ENCODE results near the gene TNFSF13B. TPM values are rescaled to one million over a fixed set of nuclear protein-coding genes. Genes with fewer than 3 reads are reported as not detected.

TNFSF13B gene, protein sequence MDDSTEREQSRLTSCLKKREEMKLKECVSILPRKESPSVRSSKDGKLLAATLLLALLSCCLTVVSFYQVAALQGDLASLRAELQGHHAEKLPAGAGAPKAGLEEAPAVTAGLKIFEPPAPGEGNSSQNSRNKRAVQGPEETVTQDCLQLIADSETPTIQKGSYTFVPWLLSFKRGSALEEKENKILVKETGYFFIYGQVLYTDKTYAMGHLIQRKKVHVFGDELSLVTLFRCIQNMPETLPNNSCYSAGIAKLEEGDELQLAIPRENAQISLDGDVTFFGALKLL
- total RNA-seq: 15.0 TPM

DNA sequence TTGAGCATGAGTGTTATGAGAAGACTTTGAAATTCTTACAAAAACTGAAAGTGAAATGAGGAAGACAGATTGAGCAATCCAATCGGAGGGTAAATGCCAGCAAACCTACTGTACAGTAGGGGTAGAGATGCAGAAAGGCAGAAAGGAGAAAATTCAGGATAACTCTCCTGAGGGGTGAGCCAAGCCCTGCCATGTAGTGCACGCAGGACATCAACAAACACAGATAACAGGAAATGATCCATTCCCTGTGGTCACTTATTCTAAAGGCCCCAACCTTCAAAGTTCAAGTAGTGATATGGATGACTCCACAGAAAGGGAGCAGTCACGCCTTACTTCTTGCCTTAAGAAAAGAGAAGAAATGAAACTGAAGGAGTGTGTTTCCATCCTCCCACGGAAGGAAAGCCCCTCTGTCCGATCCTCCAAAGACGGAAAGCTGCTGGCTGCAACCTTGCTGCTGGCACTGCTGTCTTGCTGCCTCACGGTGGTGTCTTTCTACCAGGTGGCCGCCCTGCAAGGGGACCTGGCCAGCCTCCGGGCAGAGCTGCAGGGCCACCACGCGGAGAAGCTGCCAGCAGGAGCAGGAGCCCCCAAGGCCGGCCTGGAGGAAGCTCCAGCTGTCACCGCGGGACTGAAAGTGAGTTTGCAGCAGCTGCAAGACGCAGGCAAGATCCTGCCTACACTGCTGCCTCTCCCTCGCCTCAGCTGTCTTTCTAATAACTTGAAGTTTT, at the start of gene TNFSF13B:
TSS of gene TNFSF13B (plus strand) at position 118 of the 728 bp plus-strand sequence. CDS start at position 296, 178 bp downstream.
- no peak for DNase-seq (ENCODE audit: low spot score in 2 of 2)
- Histone ChIP-seq H3K9me3 (no peaks in the 10 kb centered on the region), H3K27ac (peak within 1 kb of the TSS; percentile 46 to 48), H3K27me3 (no peaks in the 10 kb centered on the region), H3K4me1 (no peaks in the 10 kb centered on the region), H3K4me3 (peak within 1 kb of the TSS; percentile 51 to 64), H3K36me3 (peaks cover 0 to 6% of the 10 kb centered on the region in 2 donors)
- intact Hi-C loops (cut with DNase I): no loop called here
- TF ChIP-seq, protein P1, sequence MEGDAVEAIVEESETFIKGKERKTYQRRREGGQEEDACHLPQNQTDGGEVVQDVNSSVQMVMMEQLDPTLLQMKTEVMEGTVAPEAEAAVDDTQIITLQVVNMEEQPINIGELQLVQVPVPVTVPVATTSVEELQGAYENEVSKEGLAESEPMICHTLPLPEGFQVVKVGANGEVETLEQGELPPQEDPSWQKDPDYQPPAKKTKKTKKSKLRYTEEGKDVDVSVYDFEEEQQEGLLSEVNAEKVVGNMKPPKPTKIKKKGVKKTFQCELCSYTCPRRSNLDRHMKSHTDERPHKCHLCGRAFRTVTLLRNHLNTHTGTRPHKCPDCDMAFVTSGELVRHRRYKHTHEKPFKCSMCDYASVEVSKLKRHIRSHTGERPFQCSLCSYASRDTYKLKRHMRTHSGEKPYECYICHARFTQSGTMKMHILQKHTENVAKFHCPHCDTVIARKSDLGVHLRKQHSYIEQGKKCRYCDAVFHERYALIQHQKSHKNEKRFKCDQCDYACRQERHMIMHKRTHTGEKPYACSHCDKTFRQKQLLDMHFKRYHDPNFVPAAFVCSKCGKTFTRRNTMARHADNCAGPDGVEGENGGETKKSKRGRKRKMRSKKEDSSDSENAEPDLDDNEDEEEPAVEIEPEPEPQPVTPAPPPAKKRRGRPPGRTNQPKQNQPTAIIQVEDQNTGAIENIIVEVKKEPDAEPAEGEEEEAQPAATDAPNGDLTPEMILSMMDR (IDR thresholded peaks at IDR 0.05): no peak

DNA sequence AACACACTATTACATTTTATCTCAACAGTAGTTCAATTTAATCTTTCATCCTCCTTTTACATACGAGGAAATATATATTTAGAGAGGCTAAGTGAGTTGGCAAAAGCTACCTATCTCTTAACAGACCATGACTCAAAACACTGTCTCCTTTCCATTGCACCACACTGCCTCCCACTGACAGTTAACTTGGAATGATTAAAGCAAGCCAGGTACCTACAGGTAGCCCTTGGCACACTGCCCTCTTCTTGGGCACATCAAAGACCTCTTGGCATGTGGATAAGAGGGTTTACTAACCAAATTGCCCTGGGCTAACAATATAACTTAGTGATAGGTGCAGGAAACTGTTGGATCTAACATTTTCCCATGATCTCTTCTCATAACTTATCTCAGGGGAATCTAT, 49.5 kb upstream of the TNFSF13B start:
- Histone ChIP-seq H3K27ac (no peak overlapping the region), H3K36me3 (no peaks in the 10 kb centered on the region), H3K4me3 (no peak overlapping the region), H3K27me3 (no peaks in the 10 kb centered on the region), H3K4me1 (peaks cover 4 to 13% of the 10 kb centered on the region in 2 donors), H3K9me3 (no peaks in the 10 kb centered on the region)
- TF ChIP-seq, protein P1 (IDR thresholded peaks at IDR 0.05): no peak
- no peak for DNase-seq (ENCODE audit: low spot score in 2 of 2)
- intact Hi-C loops (cut with DNase I): no loop called here

DNA sequence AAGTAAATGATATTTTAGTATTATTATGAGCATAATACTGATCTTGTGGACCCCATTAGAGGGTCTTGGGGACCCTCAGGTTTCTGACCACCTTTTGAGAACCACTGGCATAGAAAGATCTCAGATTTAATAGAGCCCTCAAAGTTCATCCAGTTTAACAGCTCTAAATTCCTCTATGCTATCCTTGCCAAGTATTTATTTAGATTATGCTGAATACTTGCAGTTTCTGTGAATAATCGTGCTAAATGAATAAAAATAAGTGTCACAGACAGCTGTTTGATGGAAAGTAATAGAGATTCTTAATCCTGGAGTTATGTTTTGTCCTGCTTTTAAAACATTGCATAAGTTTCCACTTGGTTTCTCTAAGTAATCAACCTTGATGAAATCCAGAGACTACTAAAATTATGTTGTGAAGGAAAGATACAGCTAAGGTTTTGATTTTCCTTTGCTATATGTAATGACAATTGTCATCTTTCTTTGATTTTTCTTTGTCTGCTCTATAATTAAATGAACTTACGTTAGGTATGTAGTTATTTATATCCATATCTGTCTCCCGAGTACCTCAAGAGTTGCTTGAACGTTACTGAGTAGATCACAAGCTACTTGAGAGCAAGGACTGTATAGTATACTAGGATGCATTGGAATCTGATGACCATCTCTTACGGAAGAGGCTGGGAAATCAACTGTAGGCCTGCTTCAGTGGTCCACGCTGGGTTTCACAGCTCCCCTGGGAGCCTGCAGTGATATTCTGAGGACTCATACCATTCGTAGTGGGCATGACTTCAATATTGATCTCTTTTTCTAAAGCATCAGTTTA, 45.6 kb upstream of the TNFSF13B start:
- intact Hi-C loops (cut with DNase I): no loop called here
- Histone ChIP-seq H3K36me3 (no peaks in the 10 kb centered on the region), H3K4me3 (no peak overlapping the region), H3K27ac (no peak overlapping the region), H3K4me1 (peaks cover 0 to 12% of the 10 kb centered on the region in 2 donors), H3K27me3 (no peaks in the 10 kb centered on the region), H3K9me3 (no peaks in the 10 kb centered on the region)
- DNase-seq (ENCODE audit: low spot score in 2 of 2): no peak
- TF ChIP-seq, protein P1 (IDR thresholded peaks at IDR 0.05): no peak

DNA sequence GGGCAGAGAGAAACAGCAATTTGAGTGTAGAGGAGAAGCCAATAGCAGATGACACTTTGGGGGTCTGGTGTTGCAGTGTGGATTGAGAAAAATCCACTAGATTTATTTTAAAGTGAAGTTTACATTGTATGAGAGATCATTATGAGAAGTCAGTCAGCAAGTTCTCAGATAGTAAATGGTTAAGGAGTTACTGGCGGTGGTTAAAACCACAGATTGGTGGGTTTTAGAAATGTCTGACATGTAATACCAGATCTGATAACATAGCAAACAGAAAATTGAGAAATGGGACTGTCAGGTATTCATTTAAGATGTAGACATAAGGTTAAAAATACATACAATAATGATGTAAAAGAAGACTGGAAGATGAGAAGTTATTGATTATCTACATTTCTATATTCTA, 44.1 kb upstream of the TNFSF13B start:
- H3K4me1 ChIP-seq: peaks cover 0 to 7% of the 10 kb centered on the region in 2 donors
- intact Hi-C loops (cut with DNase I): loop anchor here (5.0 kb wide), 1 partner anchor 672 kb away; no protein-coding TSS in a partner anchor

DNA sequence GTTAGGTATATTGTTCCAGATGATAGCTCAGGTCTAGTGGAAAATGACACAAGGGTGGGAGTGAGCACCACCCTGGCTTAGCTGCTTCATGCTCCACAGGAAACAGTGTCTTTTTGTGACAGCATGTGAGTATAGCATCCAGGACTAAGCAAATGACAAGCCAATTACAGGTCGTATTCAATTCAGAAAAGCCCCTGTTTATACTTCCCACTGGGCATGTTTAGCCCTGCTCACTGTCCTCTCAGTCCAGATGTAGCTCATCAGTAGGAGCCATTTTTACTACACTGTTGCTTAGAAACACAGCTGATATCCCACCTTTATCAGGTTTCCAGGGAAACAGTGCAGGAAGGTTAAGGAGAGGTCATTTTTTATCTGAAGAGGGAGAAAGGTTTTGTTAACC, 43.3 kb upstream of the TNFSF13B start:
- no peak overlapping the region for H3K4me3 ChIP-seq
- no peaks in the 10 kb centered on the region for H3K36me3 ChIP-seq
- H3K27me3 ChIP-seq: no peaks in the 10 kb centered on the region
- DNase-seq (ENCODE audit: low spot score in 2 of 2): no peak
- no peaks in the 10 kb centered on the region for H3K9me3 ChIP-seq
- H3K4me1 ChIP-seq: peaks cover 0 to 7% of the 10 kb centered on the region in 2 donors
- TF ChIP-seq, protein P1 (IDR thresholded peaks at IDR 0.05): no peak
- no peak overlapping the region for H3K27ac ChIP-seq
- intact Hi-C loops (cut with DNase I): loop anchor here (5.0 kb wide), 1 partner anchor 671 kb away; no protein-coding TSS in a partner anchor

More for the DNA sequence above, 44.1 kb upstream of the TNFSF13B start:
- Histone ChIP-seq H3K4me3 (no peak overlapping the region), H3K9me3 (no peaks in the 10 kb centered on the region), H3K27ac (no peak overlapping the region), H3K27me3 (no peaks in the 10 kb centered on the region), H3K36me3 (no peaks in the 10 kb centered on the region)
- DNase-seq (ENCODE audit: low spot score in 2 of 2): no peak
- TF ChIP-seq, protein P1 (IDR thresholded peaks at IDR 0.05): no peak

Data from ascending aorta (tissue), 2 donors.